SJSA1 (cell line): ENCODE results near the gene INPP5K. TPM values are rescaled to one million over a fixed set of nuclear protein-coding genes. Genes with fewer than 3 reads are reported as not detected.
"Not testable (repeated sequence)": the region's sequence is repeated elsewhere in the genome, so short reads cannot be mapped to it uniquely, and the experiment has no call there.

ENCODE experiments used
- DNase-seq, 2 experiments: peaks; one replicate each; pipeline ENCODE4 v3.0.0-alpha.2; 2015 to 2020; ENCODE audit warnings: low spot score in 2 of 2, low read depth in 1 of 2
- H3K27ac ChIP-seq: fragments of 250-450 bp; sonication (Bioruptor Pico); 2 replicates; pipeline ENCODE4 v1.5.1; 2020; ENCODE audit warnings: mild to moderate bottlenecking, moderate library complexity
- H3K27me3 ChIP-seq: fragments of 250-450 bp; sonication (Bioruptor Pico); replicated peaks from 2 replicates; pipeline ENCODE4 v1.5.1; 2020; ENCODE audit warnings: mild to moderate bottlenecking, moderate library complexity
- H3K36me3 ChIP-seq: fragments of 250-450 bp; sonication (Bioruptor Pico); 2 replicates; pipeline ENCODE4 v1.5.1; 2020; ENCODE audit warnings: mild to moderate bottlenecking
- H3K4me1 ChIP-seq: fragments of 250-450 bp; sonication (Bioruptor Pico); replicated peaks from 2 replicates; pipeline ENCODE4 v1.6.1; 2021; ENCODE audit warnings: mild to moderate bottlenecking
- H3K4me3 ChIP-seq: fragments of 250-450 bp; sonication (Bioruptor Pico); 2 replicates; pipeline ENCODE4 v1.5.1; 2020; ENCODE audit warnings: mild to moderate bottlenecking
- H3K9me3 ChIP-seq: fragments of 250-450 bp; sonication (Bioruptor Pico); replicated peaks from 2 replicates; pipeline ENCODE4 v1.5.1; 2020; ENCODE audit warnings: mild to moderate bottlenecking
- total RNA-seq: library from RNA; depleted of rRNA; stranded (reverse); fragments of >200 nt; shearing (Covaris generic); gene quantifications from 2 replicates; pipeline ENCODE4 v1.2.3, GENCODE V29; 2014

Gene INPP5K
- total RNA-seq, 1 experiment from 2014 or later, result 18.1 TPM

DNA sequence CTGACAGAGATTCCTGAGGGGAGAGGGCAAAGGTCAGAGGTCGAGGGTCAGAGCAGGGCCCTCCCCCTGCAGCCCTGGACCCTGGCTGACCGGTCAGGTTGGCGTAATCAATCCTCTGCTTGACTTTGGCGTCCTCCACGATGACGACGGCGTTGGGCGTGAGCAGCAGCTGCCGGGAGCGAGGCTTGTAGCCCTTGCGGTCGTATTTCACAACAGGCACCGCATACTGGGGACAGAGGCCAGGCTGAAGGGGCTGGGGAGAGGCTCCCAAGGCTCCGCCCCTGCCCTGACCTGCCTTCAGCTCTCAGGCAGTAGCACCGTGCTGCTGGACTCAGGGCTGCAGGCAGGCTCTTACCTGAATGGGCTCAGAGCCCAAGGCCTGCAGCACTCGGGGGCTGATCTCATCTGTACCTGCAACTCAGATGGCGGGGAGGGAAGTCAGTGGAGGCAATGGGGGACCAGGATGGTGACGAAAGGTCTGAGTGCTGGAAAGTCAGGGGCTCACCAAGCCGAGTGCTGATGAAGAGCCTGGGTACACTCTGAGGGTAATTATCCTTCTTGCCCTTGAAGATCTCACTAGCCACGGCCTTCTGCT is 48.4 kb downstream of the INPP5K start:
- Histone ChIP-seq H3K27ac (no peak overlapping the region), H3K4me1 (peaks cover 11% of the 10 kb centered on the region), H3K27me3 (no peaks in the 10 kb centered on the region), H3K36me3 (peaks cover 84% of the 10 kb centered on the region), H3K4me3 (no peak overlapping the region), H3K9me3 (no peaks in the 10 kb centered on the region)
- no peak for DNase-seq

DNA sequence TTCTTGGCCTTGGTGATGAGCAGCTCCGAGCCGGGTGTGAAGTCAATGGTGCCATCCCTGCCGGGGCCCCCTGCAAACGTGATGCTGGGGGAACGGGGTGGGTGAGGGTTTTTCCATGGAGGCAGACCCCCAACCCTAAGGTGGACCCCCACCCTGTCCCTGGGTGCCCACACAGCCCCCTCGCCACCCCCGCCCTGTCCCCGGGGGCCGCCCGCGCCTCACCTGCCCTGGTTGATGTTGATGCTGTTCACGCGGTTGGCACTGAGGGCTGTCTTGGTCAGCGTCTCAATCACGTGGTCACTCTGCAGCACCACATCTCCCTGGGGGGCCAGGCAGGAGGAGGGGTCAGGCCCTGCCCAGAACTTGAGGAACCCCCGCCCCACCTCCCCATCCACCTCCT is 49.2 kb downstream of the INPP5K start:
- H3K27ac ChIP-seq, result no peak overlapping the region
- no peaks in the 10 kb centered on the region for H3K9me3 ChIP-seq
- no peak overlapping the region for H3K4me3 ChIP-seq
- H3K36me3 ChIP-seq, result peaks cover 79% of the 10 kb centered on the region
- peaks cover 13% of the 10 kb centered on the region for H3K4me1 ChIP-seq
- H3K27me3 ChIP-seq, result no peaks in the 10 kb centered on the region
- no peak for DNase-seq

DNA sequence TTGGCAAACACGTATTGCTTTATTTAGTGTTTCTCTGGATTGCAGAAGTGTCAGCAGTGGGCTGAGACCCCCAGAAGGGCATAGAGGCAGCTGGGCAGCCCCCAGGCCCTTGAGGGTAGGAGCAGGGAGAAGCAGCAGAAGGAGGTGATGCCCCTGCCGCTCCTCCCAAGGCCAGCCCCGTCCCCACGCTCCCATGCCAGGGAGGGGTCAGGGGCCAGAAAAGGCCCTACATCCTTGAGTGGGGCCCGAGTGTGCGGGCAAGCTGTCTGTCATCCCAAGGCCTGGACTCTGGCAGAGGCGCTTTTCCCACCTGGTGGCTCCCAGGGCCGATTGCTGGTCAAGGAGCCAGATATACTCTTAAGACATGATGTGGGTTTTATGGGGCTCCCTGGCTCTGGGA is 52.2 kb downstream of the INPP5K start:
- no peak overlapping the region for H3K4me3 ChIP-seq
- H3K27ac ChIP-seq, result no peak overlapping the region
- no peaks in the 10 kb centered on the region for H3K9me3 ChIP-seq
- peaks cover 13% of the 10 kb centered on the region for H3K4me1 ChIP-seq
- DNase-seq, result no peak
- no peaks in the 10 kb centered on the region for H3K27me3 ChIP-seq
- H3K36me3 ChIP-seq, result peaks cover 64% of the 10 kb centered on the region

DNA sequence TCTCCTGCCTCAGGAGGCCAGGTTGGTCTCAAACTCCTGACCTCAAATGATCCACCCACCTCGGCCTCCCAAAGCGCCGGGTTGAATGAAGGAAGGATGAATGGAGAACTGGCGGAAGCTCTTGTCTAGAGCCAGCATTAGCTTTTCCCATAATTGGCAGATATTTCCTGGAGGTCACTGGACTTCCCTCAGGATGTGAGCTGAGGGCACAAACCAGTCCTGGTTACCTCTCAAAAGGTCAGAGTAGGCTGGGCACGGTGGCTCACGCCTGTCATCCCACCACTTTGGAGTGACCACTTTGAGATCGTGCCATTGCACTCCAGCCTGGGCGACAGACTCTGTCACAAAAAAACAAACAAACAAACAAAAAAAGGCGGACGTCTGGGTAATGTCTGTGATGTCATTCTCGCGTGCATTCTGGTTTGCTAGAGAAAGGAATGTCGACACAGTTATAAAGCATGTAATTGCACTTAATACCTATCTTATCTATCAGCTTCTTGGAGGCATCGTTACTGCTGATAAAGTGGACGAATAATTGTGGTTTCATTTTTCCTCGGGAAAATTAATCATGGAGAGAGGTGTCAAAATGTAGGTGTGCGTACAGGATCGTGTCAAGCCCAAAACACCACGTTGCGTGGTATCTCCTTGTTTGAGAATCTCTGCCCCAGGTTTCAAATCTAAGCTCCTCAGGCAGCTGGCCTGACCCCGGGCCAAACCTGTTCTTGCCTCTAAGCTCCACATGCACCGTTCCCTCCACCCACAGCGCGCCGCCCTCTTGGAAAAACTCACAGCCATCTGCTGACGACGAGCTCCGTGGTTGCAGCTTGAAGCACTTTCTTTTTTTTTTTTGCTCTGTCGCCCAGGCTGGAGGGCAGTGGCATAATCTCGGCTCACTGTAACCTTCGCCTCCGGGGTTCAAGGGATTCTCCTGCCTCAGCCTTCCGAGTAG is 54.0 kb downstream of the INPP5K start:
- no peak for DNase-seq

DNA sequence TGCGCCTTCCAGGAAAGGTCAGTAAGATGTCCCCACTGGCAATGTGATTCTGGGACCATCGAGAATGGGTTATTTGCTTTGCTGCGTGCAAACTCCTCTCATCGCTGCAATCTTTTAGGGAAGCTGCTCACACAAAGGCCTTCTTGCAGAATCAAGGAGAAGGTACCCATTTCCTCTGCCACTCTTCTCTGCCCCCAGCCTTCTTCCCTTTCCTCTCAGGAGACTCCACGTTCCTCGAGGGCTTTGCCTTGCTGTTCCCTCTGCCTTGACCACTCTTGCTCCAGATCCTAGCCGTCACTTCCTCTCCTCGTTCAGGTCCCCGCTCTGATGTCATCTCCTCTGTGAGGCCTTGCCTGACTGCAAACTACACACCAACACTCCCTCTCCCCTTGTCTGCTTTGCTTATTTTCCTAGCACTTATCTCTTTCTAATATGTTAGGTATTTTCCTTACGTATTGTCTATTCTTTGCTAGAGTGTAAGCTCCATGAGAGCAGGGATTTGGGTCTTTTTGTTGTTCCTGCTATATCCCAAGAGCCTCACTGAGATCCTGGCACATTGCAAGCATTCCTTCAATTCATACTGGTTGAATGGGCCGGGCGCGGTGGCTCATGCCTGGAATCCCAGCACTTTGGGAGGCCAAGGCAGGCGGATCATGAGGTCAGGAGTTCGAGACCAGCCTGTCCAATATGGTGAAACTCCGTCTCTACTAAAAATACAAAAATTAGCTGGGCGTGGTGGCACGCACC is 55.0 kb downstream of the INPP5K start:
- DNase-seq, result no peak
- H3K4me3 ChIP-seq, result no peak overlapping the region
- no peaks in the 10 kb centered on the region for H3K9me3 ChIP-seq
- H3K4me1 ChIP-seq, result peaks cover 19% of the 10 kb centered on the region
- peaks cover 40% of the 10 kb centered on the region for H3K36me3 ChIP-seq
- H3K27me3 ChIP-seq, result no peaks in the 10 kb centered on the region
- H3K27ac ChIP-seq, result no peak overlapping the region

More for the DNA sequence above, 54.0 kb downstream of the INPP5K start:
- Histone ChIP-seq H3K4me3 (no peak overlapping the region), H3K27ac (no peak overlapping the region), H3K27me3 (no peaks in the 10 kb centered on the region), H3K9me3 (no peaks in the 10 kb centered on the region), H3K4me1 (peaks cover 13% of the 10 kb centered on the region), H3K36me3 (peaks cover 49% of the 10 kb centered on the region)

DNA sequence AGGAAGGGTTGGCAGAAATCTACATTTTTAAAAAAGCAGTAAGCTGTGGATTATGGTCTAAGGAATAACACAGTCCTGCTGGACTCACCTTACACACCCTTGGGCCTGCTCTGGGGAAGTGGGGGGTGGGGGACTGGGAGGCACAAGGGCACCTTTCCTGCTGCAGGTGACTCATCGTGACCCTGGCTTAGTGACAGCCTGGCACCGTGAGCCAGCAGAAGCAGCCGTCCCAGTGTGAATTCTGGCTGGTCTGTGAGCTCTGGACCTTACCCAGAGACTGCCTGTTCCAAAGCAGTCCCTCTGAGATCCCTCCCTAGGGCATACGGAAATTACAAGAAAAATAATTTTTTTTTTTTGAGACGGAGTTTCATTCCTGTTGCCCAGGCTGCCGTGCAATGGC is 56.2 kb downstream of the INPP5K start:
- no peaks in the 10 kb centered on the region for H3K27me3 ChIP-seq
- H3K36me3 ChIP-seq, result peaks cover 39% of the 10 kb centered on the region
- peaks cover 19% of the 10 kb centered on the region for H3K4me1 ChIP-seq
- no peak overlapping the region for H3K27ac ChIP-seq
- no peak for DNase-seq
- no peak overlapping the region for H3K4me3 ChIP-seq
- no peaks in the 10 kb centered on the region for H3K9me3 ChIP-seq

DNA sequence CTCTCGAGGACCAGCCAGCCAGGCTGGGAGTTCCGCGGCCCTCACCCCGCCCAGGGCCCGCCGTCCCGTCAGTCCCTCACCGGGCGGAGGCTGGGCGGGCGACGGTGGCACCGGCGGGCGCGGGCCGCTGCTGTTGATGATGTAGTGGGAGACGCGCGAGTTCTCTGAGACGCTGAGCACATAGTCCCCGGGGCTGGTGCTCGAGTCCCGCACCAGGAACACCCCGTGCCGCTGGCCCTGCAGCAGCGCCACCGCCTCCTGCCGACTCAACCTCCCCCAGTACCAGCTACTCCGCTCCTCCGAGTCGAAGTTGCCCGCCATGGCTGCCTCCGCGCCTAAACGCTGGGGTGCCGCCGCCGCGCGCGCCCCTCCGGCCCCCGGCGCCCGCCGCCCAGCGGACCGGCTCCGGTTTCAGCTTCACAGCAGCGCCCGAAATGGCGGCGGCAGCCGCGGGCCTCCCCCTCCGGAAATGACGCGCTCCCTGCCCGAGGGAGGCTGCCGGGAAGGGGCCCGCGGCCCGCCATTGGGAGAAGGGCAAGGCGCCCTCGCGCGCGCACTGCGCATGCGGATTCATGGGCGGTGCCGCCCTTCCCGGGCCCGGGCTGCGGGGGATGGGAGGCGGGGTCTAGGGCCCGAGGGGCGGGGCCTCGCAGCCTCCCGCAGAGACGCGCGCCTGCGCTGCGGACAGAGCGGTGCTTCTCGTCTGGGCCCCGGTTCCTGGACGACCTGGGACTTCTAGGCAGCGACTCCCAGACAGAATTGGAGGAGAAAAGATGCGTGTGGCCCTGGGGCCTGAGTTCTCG is 60.4 kb downstream of the INPP5K start, which contains the start of gene CRK:
Gene CRK (minus strand): TSS at position 436 of the 803 bp plus-strand sequence. CDS start 115 bp downstream, at position 321.
- Histone ChIP-seq H3K36me3 (peaks cover 42% of the 10 kb centered on the region), H3K27me3 (no peaks in the 10 kb centered on the region), H3K4me3 (peak within 1 kb of the TSS; percentile 86), H3K4me1 (peaks cover 16% of the 10 kb centered on the region), H3K27ac (peak within 1 kb of the TSS; percentile 70), H3K9me3 (no peaks in the 10 kb centered on the region)
- peak; percentile 95 to 96 for DNase-seq

DNA sequence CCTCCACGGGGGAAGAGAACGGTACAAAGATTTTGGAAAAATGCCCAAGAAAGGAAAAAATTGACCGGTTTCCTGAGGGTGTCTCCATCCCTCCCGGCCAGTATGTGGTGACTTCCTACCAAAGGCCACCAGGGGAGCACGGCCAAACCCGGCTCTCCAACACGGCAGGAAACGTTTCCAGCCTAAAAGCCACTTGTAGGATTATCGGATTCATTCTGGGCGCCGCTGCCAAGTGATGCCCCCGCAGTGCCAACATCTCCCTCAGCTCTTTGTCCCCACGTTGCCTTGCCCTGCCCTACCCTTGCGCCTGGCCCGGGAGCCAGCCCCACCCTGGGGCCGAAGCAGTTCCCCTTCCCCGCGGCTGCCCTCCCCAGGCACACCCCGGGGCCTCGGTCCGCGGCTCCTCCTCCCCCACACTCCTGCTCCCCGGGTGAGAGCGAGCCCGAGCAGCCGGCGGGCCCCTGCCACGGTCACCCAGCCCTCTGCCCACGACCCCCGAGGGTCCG is 61.1 kb downstream of the INPP5K start:
- no peaks in the 10 kb centered on the region for H3K27me3 ChIP-seq
- peaks cover 16% of the 10 kb centered on the region for H3K4me1 ChIP-seq
- H3K4me3 ChIP-seq, result peak overlapping the region; percentile 86
- peak; percentile 66 to 80 for DNase-seq
- H3K27ac ChIP-seq, result peak overlapping the region; percentile 70
- peaks cover 44% of the 10 kb centered on the region for H3K36me3 ChIP-seq
- H3K9me3 ChIP-seq, result no peaks in the 10 kb centered on the region

DNA sequence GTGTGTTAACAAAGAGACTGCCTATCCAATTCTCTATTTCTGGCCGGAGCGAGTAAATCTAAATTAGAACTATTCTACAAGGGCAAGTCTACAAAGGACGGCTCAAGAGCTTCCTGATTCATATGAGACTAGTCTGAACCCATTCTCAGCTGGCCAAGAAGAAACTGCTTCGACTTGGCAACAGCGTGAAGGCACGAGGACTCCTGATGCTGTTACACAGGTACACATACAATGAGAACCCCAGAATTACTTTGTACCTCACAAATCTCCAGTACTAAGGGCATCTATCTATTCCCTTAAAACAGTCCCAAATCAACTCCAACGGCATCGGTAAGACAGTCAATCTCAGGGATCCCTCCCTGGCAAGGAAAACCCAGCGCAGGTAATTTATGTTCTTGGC is 61.9 kb downstream of the INPP5K start:
- DNase-seq, result no peak
- Histone ChIP-seq H3K4me1 (peaks cover 16% of the 10 kb centered on the region), H3K27me3 (no peaks in the 10 kb centered on the region), H3K36me3 (peaks cover 50% of the 10 kb centered on the region), H3K27ac (no peak overlapping the region), H3K4me3 (peak overlapping the region; percentile 86), H3K9me3 (no peaks in the 10 kb centered on the region)

DNA sequence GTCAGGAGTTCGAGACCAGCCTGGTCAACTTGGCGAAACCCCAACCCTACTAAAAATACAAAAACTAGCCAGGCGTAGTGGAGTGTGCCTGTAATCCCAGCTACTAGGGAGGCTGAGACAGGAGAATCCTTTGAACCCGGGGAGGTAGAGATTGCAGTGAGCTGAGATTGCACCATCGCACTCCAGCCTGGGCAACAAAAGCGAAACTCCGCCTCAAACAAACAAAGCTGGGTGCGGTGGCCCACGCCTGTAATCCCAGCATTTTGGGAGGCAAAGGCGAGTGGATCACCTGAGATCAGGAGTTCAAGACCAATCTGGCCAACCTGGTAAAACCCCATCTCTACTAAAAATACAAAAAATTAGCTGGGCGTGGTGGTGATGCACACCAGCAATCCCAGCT is 62.7 kb downstream of the INPP5K start:
- H3K27me3 ChIP-seq, H3K27ac ChIP-seq, H3K4me3 ChIP-seq, H3K9me3 ChIP-seq, DNase-seq: not testable (repeated sequence)
- peaks cover 59% of the 10 kb centered on the region for H3K36me3 ChIP-seq
- H3K4me1 ChIP-seq, result peaks cover 16% of the 10 kb centered on the region

DNA sequence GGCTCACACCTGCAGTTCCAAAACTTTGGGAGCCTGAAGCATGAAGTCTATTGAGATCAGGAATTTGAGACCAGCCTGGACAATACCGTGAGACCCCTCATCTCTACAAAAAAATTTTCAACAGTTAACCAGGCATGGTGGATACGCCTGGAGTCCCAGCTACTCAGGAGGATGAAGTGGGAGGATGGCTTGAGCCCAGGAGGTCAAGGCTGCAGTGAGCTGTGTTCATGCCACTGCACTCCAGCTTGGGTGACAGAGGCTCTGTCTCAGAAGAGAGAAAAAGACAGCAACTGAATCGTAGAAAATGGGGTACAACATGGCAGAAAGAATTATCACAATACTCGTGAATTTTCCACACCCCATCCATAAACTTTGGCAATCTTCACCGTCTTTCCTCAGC is 63.6 kb downstream of the INPP5K start:
- DNase-seq, result no peak
- H3K36me3 ChIP-seq, result peaks cover 65% of the 10 kb centered on the region
- no peak overlapping the region for H3K4me3 ChIP-seq
- no peaks in the 10 kb centered on the region for H3K27me3 ChIP-seq
- H3K4me1 ChIP-seq, result peaks cover 16% of the 10 kb centered on the region
- H3K9me3 ChIP-seq, result no peaks in the 10 kb centered on the region
- H3K27ac ChIP-seq, result no peak overlapping the region

DNA sequence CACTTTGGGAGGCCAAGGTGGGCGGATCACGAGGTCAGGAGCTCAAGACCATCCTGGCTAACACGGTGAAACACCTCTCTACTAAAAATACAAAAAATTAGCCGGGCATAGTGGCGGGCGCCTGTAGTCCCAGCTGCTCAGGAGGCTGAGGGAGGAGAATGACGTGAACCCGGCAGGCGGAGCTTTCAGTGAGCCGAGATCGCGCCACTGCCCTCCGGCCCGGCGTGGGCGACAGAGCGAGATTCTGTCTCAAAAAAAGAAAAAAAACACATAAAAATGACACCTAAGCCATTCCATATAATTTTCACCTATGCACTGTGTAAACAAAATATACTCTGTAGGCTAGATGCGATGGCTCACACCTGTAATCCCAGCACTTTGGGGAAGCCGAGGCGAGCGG is 66.2 kb downstream of the INPP5K start:
- not testable (repeated sequence) for H3K27me3 ChIP-seq, DNase-seq

DNA sequence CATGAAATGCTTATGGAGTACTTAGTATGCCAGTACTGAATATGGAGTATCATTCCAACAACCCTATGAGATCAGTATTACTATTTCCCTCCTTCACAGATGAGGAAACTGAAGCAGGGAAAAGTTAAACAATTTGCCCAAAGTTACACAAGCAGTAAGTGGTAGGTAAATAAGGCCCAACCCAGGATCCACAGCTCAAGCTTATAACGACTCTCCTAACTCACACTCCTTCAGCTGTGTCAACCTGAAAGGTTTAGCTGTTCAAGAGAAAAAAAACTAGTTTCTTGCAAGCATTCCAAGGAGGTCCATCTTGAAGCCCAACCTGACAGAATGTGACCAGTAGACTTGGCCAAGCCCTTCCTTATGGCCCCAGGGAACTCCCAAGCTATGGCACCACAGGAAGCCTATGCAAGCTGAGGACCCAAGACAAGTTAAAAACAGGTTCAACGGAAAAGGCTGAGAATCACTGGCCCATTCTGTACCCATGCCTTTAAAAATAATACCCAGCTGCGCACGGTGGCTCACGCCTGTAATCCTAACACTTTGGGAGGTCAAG is 66.9 kb downstream of the INPP5K start:
- no peaks in the 10 kb centered on the region for H3K27me3 ChIP-seq

More for the DNA sequence above, 66.2 kb downstream of the INPP5K start:
- H3K4me3 ChIP-seq, H3K4me1 ChIP-seq, H3K27ac ChIP-seq, H3K9me3 ChIP-seq: not testable (repeated sequence)
- peaks cover 71% of the 10 kb centered on the region for H3K36me3 ChIP-seq

More for the DNA sequence above, 66.9 kb downstream of the INPP5K start:
- DNase-seq, result no peak
- H3K9me3 ChIP-seq, result no peaks in the 10 kb centered on the region
- no peak overlapping the region for H3K27ac ChIP-seq
- H3K4me1 ChIP-seq, result peaks cover 6% of the 10 kb centered on the region
- H3K36me3 ChIP-seq, result peaks cover 66% of the 10 kb centered on the region
- H3K4me3 ChIP-seq, result no peak overlapping the region
